Fibroblast of pulmonary artery (primary cell): ENCODE measurements around the gene BHLHE41.

ENCODE experiments used
- DNase-seq: peaks from one replicate; pipeline ENCODE4 v3.0.0-alpha.2; 2010; ENCODE audit warnings: low read depth
- H3K4me3 ChIP-seq: replicated peaks from 2 replicates; pipeline ENCODE4 v1.5.1; 2011; ENCODE audit warnings: low read depth, mild to moderate bottlenecking, control low read depth, low read length, moderate library complexity
- CTCF ChIP-seq: IDR thresholded peaks from 2 replicates; pipeline ENCODE4 v1.5.1; 2011; ENCODE audit warnings: mild to moderate bottlenecking, control low read depth, low read length, inconsistent platforms; ENCODE audit errors: missing control alignments

The BHLHE41 gene

GRCh38 chr12:26106347-26106746, 18.5 kb downstream of the BHLHE41 start:
- no peak for DNase-seq
- no peak overlapping the region for H3K4me3 ChIP-seq
- no peak for TF ChIP-seq CTCF

- DNase-seq = no peak
- no peak overlapping the region for H3K4me3 ChIP-seq
- no peak for TF ChIP-seq CTCF
Measured at GRCh38 chr12:26102953-26103352, 21.9 kb downstream of the BHLHE41 start.

GRCh38 chr12:26101763-26102162, 23.1 kb downstream of the BHLHE41 start:
- H3K4me3 ChIP-seq = no peak overlapping the region
- TF ChIP-seq CTCF = no peak

GRCh38 chr12:26101350-26101734, 23.5 kb downstream of the BHLHE41 start:
- TF ChIP-seq CTCF = no peak
- H3K4me3 ChIP-seq = no peak overlapping the region
- DNase-seq = no peak

More at GRCh38 chr12:26101763-26102162, 23.1 kb downstream of the BHLHE41 start:
- DNase-seq = no peak

GRCh38 chr12:26100666-26101349, 24.0 kb downstream of the BHLHE41 start:
- no peak for TF ChIP-seq CTCF
- no peak for DNase-seq
- H3K4me3 ChIP-seq = no peak overlapping the region

- DNase-seq = peak; percentile 85
- H3K4me3 ChIP-seq = no peak overlapping the region
- TF ChIP-seq CTCF = peak; percentile 95
Measured at GRCh38 chr12:26097046-26097878, 27.6 kb downstream of the BHLHE41 start.
